Measurements from ENCODE around the gene CEPT1.

CEPT1 gene

GRCh38 chr1:111110197-111110899, 29.7 kb upstream of the CEPT1 start:
- H3K27ac ChIP-seq: no peak overlapping the region
- ChIA-PET CTCF (no interaction called here), POLR2A (ENCODE audit: low non-redundant PET) (no interaction called here)
- no peak for TF ChIP-seq CTCF (conservative IDR thresholded peaks at IDR 0.05; ENCODE audit: low read depth)
- DNase-seq (ENCODE audit: low spot score): no peak

GRCh38 chr1:111116496-111116895, 23.5 kb upstream of the CEPT1 start:
- DNase-seq (ENCODE audit: low spot score): no peak
- CTCF ChIA-PET: no interaction called here

GRCh38 chr1:111126354-111126753, 13.7 kb upstream of the CEPT1 start:
- H3K27ac ChIP-seq: no peak overlapping the region
- no peak for DNase-seq (ENCODE audit: low spot score)
- CTCF ChIA-PET: no interaction called here
- POLR2A ChIA-PET (ENCODE audit: low non-redundant PET): no interaction called here
- TF ChIP-seq CTCF (conservative IDR thresholded peaks at IDR 0.05; ENCODE audit: low read depth): no peak

More at GRCh38 chr1:111116496-111116895, 23.5 kb upstream of the CEPT1 start:
- TF ChIP-seq CTCF (conservative IDR thresholded peaks at IDR 0.05; ENCODE audit: low read depth): no peak
- H3K27ac ChIP-seq: no peak overlapping the region
- POLR2A ChIA-PET (ENCODE audit: low non-redundant PET): no interaction called here

GRCh38 chr1:111127923-111128643, 11.9 kb upstream of the CEPT1 start:
- CTCF ChIA-PET: no interaction called here
- POLR2A ChIA-PET (ENCODE audit: low non-redundant PET): no interaction called here
- no peak overlapping the region for H3K27ac ChIP-seq
- no peak for TF ChIP-seq CTCF (conservative IDR thresholded peaks at IDR 0.05; ENCODE audit: low read depth)
- no peak for DNase-seq (ENCODE audit: low spot score)

- DNase-seq (ENCODE audit: low spot score): no peak
- CTCF ChIA-PET: no interaction called here
- no peak for TF ChIP-seq CTCF (conservative IDR thresholded peaks at IDR 0.05; ENCODE audit: low read depth)
- H3K27ac ChIP-seq: no peak overlapping the region
- POLR2A ChIA-PET (ENCODE audit: low non-redundant PET): no interaction called here
These were observed 10.6 kb upstream of the CEPT1 start for GRCh38 chr1:111129376-111129775.

GRCh38 chr1:111131693-111132092, 8.3 kb upstream of the CEPT1 start:
- no peak for TF ChIP-seq CTCF (conservative IDR thresholded peaks at IDR 0.05; ENCODE audit: low read depth)
- H3K27ac ChIP-seq: no peak overlapping the region
- ChIA-PET POLR2A (ENCODE audit: low non-redundant PET) (no interaction called here), CTCF (interaction anchor here (0.9 kb wide), 1 partner anchor 10 kb away, joined by 4 read pairs; no protein-coding TSS in a partner anchor)
- DNase-seq (ENCODE audit: low spot score): no peak
